DMS114 treated with DMSO at 0.1 percent for 48 hours (cell line): Measurements from ENCODE around the gene ABI3BP.

ENCODE experiments used
- DNase-seq: peaks from one replicate; lab custom pipeline; 2025; ENCODE audit not compliant: unreplicated experiment; lab: John Stamatoyannopoulos, UW

ABI3BP gene

DNA sequence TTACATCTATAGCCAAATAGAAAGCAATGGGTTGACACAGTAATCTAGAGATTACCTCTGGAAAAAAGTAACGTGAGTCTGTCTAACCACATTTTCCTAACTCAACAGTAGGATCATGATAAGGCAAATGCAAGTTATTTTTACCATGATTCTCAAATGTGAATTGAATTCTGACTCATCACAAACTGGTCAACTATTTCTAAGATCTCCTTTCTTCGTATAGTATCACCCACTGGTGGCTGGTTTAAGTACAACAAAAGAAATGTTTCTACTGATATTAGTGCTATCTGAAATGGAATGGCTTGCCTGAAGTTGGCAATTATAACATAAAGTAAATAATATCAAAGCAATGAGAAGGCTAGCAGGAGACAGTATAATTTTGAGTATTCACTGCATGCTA lies 102.2 kb downstream of the ABI3BP start:
- no peak for DNase-seq

GRCh38 chr3:100888881-100889280 lies 104.3 kb downstream of the ABI3BP start:
- no peak for DNase-seq

DNA sequence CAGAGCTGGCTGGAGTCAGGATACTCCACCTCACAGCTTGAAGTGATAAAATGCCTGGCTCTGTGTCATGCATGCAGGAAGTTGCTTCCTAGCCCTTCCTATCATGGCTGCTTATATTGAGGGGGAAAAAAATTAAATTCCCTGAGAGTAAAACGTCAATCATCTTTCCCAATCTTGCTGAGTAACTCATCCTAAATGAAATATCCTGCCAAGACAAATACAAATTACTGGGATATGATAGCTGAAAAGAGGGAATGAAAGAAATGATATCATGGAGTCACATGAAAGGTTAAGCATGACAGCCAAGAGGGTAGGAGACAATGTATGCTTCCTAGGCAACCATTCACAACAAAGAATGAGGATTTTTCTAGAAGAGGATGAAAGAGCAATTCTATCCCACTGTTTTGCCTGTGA lies 110.6 kb downstream of the ABI3BP start:
- no peak for DNase-seq

- no peak for DNase-seq
These were observed 112.4 kb downstream of the ABI3BP start for GRCh38 chr3:100880845-100881244.

- no peak for DNase-seq
These were observed 113.1 kb downstream of the ABI3BP start for GRCh38 chr3:100880072-100880471.

DNA sequence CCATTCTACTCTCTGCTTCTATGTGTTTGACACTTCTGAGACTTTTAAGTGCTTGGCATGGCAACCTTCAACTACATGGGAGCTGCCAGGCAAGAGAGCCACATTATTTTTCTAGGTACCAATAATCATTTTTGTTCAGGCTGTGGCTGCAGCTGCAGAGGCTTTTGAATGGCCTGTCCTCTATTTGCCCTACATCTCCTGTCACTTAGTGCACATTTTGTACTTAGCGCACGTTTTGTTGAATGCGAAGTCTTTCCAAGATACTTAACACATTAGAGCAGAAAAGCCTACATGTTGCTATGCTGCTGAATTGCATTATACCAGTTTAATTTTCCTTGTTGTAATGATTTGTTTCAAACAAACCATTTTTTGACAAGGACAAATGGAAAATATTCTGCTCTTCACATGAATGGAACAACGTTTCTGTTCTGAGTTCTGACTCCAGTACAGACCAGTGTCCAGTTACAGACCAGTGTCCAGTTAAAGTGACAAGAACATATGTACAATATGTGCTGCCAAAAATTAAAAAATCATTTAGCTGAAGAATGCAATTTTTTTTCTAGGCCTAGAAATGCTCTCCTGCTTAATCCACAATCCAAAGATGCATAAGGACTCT lies 113.9 kb downstream of the ABI3BP start:
- no peak for DNase-seq

GRCh38 chr3:100877286-100877685 lies 115.9 kb downstream of the ABI3BP start:
- no peak for DNase-seq

DNA sequence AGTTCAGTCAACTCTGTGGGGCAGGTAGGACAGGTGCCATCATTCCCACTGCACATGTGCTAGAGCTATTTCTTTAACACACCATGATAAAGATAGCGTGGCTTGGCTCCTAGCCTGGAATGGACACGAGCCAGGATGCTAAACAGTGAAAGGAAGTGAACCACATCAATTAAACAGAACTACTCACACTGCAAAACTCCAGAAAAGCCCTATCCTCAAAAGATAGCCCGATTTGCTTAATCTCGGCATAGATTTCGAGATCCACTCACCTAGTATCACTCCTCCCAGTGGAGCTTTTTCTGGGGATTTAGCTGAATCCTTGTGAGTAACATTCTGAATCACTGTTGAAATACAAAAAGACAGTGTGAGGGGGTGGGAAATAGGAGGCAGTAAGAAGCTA lies 118.0 kb downstream of the ABI3BP start:
- DNase-seq: no peak

DNA sequence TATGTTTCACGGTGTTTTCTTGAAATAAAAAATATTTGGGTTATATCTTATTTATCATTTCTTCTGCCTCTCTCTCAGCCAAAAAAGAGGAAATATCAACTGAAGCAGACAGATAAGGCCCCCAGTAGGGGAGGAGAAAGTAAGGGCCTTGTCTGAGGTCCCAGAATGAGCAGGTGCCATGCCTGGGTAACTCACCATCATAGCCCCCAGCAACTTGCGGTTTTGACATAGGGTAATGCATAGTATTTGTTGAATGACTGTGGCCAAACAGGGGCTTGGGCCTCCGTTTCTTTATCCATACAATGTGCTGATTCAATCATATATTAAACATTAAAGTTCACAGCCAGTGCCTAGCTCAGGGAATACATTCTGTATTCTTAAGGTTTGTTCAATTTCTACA lies 119.6 kb downstream of the ABI3BP start:
- DNase-seq: no peak

GRCh38 chr3:100871306-100871705 lies 121.9 kb downstream of the ABI3BP start:
- no peak for DNase-seq

DNA sequence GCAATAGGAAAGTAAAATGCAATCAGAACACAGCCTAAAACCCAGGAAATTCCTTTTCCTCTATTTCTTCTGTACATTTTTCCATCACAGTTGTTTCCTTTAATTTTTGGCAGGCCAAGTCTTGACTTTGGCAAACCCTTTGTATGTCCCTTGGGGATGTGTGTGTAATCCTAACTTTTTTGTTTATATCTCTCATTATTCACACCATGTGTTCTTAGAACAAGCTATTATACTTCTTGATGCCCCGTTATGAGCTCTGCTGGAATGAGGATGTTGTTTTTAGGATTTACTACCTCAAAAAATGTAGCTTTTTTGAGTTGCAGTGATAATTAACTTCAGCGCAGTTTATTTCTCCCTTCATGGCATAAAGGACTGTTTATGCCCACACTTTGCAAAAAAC lies 123.4 kb downstream of the ABI3BP start:
- DNase-seq: no peak

DNA sequence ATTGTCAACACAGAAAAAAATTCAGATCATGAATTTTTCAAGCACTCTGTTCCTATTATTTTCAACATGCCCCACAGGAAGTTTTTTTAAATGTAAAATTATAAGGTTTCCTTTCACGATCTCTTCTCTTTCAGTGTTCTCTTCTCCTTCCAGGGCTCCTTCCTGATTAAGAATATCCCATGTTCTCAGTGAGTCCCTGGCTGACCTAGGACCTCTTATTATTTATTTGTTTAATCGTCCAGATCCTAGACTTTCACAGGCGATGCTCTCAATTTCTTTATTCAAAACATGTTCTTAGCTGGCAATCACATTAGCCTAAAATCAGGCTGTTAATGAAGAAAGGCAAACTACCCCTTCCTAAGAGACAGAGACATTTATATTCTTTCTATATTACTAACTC lies 124.3 kb downstream of the ABI3BP start:
- no peak for DNase-seq

DNA sequence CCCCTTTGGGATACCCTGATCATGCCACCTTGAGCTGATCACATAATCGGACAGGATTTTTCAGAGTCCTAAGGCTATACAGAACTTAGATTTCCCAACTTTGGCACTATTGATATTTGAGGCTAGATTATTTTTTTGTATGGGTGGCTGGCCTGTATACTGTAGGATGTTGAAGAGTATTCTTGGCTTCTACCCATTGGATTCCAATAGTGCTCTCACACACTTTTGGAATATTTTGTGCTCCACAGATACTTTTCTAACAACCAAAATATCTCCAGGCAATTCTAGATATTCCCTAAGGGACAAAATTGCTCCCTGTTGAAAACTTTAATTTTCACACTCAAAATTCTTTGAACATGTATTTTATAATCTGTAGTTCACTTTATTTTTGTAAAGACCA lies 125.1 kb downstream of the ABI3BP start:
- no peak for DNase-seq

GRCh38 chr3:100865442-100865841 lies 127.8 kb downstream of the ABI3BP start:
- DNase-seq: no peak

GRCh38 chr3:100864471-100865250 lies 128.6 kb downstream of the ABI3BP start:
- DNase-seq: no peak

DNA sequence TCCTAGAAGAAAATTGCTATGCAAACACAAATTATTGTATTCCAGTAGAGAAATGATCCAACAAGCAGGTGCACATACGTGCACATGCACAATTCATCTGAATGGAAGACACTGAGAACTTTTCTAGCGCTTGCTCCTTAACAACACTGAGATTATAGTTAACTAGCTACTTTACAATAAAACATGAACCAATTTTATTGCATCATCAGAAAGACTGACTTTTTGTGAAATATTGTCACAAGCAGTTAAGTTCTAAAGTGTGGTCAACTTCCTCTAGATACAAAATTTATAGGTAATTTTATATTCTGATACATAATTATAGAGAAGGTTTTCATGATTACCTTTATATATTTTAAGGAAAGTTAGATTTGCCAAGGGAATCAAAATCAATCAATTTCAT lies 135.4 kb downstream of the ABI3BP start:
- no peak for DNase-seq

DNA sequence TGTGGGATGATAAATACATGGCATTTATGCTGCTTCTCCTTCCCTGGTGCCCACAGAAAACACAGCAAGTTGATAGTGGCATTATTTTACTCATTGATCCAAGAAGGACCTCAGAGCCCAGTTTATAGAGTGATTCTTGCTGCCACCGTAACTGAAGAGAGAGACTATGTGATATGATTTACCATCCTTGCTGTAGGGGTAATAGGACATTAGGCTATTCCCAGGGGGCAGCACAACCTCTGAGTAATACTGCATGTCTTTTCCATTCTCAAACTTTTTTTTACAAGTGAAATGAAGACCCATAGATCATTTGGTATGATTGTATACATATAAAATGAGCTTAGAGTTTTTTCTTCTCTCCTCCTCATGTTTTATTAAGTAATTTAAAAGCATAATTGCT lies 136.4 kb downstream of the ABI3BP start:
- no peak for DNase-seq

DNA sequence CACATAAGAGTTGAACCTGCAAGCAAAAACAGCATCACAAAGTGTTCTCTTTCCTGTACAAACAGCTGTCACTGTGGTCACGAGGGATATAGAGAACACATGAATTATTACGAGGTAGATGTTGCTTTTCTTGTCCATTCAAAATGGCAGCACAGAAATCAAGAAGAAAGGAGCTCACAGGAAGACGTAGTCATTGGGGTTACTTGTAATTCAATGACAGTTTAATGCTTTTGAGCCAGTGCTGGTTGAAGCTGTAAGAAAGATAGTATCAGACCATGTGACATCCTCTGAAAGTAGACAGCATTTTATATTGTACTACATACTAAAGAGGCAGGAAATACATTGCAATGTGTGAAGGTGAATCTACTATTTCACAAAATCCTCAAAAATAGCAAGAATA lies 140.4 kb downstream of the ABI3BP start:
- no peak for DNase-seq

GRCh38 chr3:100850701-100851100 lies 142.5 kb downstream of the ABI3BP start:
- no peak for DNase-seq

- no peak for DNase-seq
These were observed 143.1 kb downstream of the ABI3BP start for GRCh38 chr3:100850156-100850555.

DNA sequence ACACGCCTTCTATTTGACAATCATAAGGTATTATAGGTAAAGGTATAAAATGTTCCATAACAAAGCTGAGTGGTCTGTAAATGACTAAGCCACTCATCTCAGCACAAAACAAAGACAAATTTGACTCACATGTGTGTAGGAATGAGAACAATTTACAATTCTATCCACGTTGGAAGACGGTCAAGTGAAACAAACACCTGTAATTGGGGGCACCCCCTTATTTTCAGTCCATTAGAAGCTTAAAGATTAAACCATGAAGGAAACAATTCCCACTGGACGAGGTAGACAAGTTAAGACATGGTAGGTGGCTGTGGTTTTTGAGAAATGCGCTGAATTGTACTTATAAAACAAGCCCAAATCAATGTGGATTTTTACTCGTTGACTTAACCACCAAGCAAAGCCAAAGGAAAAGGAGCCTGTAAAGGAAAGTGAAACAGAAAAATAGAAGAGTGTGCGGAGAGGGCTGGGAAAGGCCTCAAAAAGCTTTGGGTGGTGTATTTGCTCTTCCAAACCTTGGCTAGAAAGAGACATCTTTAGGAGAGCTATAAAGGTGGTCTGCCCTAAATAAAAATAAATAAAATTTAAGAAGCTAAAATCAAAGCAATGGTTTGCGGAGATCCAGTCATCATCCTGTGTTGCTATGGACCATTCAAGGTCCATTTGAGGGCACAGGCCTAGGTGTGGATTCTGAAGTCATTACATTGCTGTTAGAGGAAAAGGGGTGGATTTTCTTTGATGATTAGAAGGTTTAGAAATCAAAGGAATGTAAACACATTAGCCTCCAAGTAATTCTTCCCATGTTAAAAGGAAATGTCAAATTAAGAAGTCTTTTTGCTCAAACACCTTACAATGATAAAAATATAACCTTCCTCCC lies 148.9 kb downstream of the ABI3BP start:
- no peak for DNase-seq

- no peak for DNase-seq
These were observed 155.1 kb downstream of the ABI3BP start for GRCh38 chr3:100838157-100838556.
